DND-41 (cell line): Measurements from ENCODE around the gene RPUSD1.

Source experiments
- ATAC-seq: fragments of 200-7000 bp; cut with Tn5 transposase; 3 replicates; pipeline ENCODE4 v1.9.1; 2021; ENCODE audit warnings: low read depth; ENCODE audit not compliant: insufficient read depth
- DNase-seq: peaks from one replicate; pipeline ENCODE4 v3.0.0-alpha.2; 2020
- H2AFZ ChIP-seq: 2 replicates; pipeline ENCODE4 v1.6.0; 2012; ENCODE audit warnings: low read depth, low read length
- H3K27ac ChIP-seq: 2 replicates; pipeline ENCODE4 v1.5.1; 2012; ENCODE audit warnings: low read length, inconsistent platforms
- H3K27me3 ChIP-seq: fragments of 200-600 bp; sonication (generic); 2 replicates; pipeline ENCODE4 v1.6.0; 2012; ENCODE audit warnings: low read length, mild to moderate bottlenecking, inconsistent platforms; ENCODE audit not compliant: insufficient read depth, poor library complexity
- H3K36me3 ChIP-seq: 2 replicates; pipeline ENCODE4 v1.5.1; 2012; ENCODE audit warnings: low read length, inconsistent platforms; ENCODE audit not compliant: insufficient read depth
- H3K4me1 ChIP-seq: 2 replicates; pipeline ENCODE4 v1.5.1; 2012; ENCODE audit warnings: mild to moderate bottlenecking, low read length; ENCODE audit not compliant: insufficient read depth
- H3K4me2 ChIP-seq: 2 replicates; pipeline ENCODE4 v1.6.0; 2012; ENCODE audit warnings: mild to moderate bottlenecking, moderate library complexity, low read length, inconsistent platforms; ENCODE audit not compliant: insufficient read depth
- H3K4me3 ChIP-seq, 2 experiments: fragments of 200-600 bp in 1 of 2; shearing (Covaris generic) in 1 of 2; 2 replicates each; pipeline ENCODE4 v1.5.1; 2012 to 2016; ENCODE audit warnings: inconsistent platforms in 2 of 2, low read length in 2 of 2, mild to moderate bottlenecking in 2 of 2, low read depth in 1 of 2, moderate library complexity in 1 of 2
- H3K79me2 ChIP-seq: 2 replicates; pipeline ENCODE4 v1.6.0; 2012; ENCODE audit warnings: low read length, inconsistent platforms; ENCODE audit not compliant: insufficient read depth
- H3K9ac ChIP-seq: 2 replicates; pipeline ENCODE4 v1.6.0; 2012; ENCODE audit warnings: low read depth, mild to moderate bottlenecking, inconsistent platforms, low read length, moderate library complexity
- H3K9me3 ChIP-seq: 2 replicates; pipeline ENCODE4 v1.5.1; 2012; ENCODE audit warnings: low read length, moderate library complexity, mild to moderate bottlenecking, inconsistent platforms; ENCODE audit not compliant: insufficient read depth, severe bottlenecking
- H4K20me1 ChIP-seq: 2 replicates; pipeline ENCODE4 v1.6.0; 2012; ENCODE audit warnings: low read length; ENCODE audit not compliant: insufficient read depth
- CTCF ChIP-seq: IDR thresholded peaks from 2 replicates; pipeline ENCODE4 v1.5.1; 2012; ENCODE audit warnings: borderline replicate concordance, low read length, moderate library complexity, mild to moderate bottlenecking; ENCODE audit not compliant: poor library complexity, severe bottlenecking; ENCODE audit errors: extremely low read depth
- EZH2 ChIP-seq: IDR thresholded peaks from 3 replicates; pipeline ENCODE4 v1.6.1; 2012; ENCODE audit warnings: borderline replicate concordance, low read depth, mild to moderate bottlenecking, moderate library complexity, low read length, inconsistent platforms; ENCODE audit not compliant: severe bottlenecking

RPUSD1 gene

GRCh38 chr16:799948-800833, 12.0 kb upstream of the RPUSD1 start, which contains the start of gene GNG13:
TSS of gene GNG13 (minus strand) at chr16:800734. CDS start at chr16:799077, 1,657 bp downstream.
- Histone ChIP-seq H3K4me1 (no peaks in the 10 kb centered on the region), H4K20me1 (peaks cover 32% of the 10 kb centered on the region), H3K79me2 (no peaks in the 10 kb centered on the region), H3K4me2 (no peak within 1 kb of the TSS), H3K27ac (no peak within 1 kb of the TSS), H2AFZ (no peak within 1 kb of the TSS), H3K36me3 (peaks cover 25% of the 10 kb centered on the region), H3K9ac (no peak within 1 kb of the TSS), H3K27me3 (no peaks in the 10 kb centered on the region), H3K9me3 (no peaks in the 10 kb centered on the region), H3K4me3 (no peak within 1 kb of the TSS)
- TF ChIP-seq CTCF (no peak), EZH2 (no peak)
- ATAC-seq (no peak; the same call in 2 of the 3 replicates), DNase-seq (no peak)

GRCh38 chr16:799111-799947, 11.1 kb upstream of the RPUSD1 start:
- no peaks in the 10 kb centered on the region for H3K79me2 ChIP-seq
- no peaks in the 10 kb centered on the region for H3K4me1 ChIP-seq
- DNase-seq (no peak), ATAC-seq (no peak)
- H3K27me3 ChIP-seq, result no peaks in the 10 kb centered on the region
- peaks cover 33% of the 10 kb centered on the region for H3K36me3 ChIP-seq
- no peak overlapping the region for H3K27ac ChIP-seq
- no peak overlapping the region for H3K9ac ChIP-seq
- H3K4me2 ChIP-seq, result no peak overlapping the region
- H4K20me1 ChIP-seq, result peaks cover 36% of the 10 kb centered on the region
- no peak overlapping the region for H3K4me3 ChIP-seq
- no peak overlapping the region for H2AFZ ChIP-seq
- TF ChIP-seq CTCF (no peak), EZH2 (no peak)
- no peaks in the 10 kb centered on the region for H3K9me3 ChIP-seq

DNA sequence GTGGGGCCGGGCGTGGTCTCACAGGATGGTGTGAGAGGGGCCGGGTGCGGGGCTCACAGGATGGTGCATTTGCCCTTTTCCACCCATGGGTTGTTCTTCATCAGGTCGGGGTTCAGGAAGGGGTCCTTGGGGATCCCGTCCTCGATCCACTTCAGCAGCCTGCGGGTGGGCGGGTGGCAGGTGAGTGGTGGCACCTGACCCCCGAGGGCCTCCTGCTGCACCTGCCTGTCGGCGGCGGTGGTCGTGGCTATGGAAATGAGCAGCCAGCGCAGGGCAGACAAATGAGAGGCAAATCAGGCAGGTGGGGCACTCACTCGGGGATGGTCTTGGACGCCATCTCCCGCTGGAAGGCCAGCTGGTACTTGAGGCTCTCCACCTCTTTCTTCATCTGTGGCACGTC, 10.5 kb upstream of the RPUSD1 start:
- no peak overlapping the region for H3K9ac ChIP-seq
- TF ChIP-seq EZH2 (no peak), CTCF (no peak)
- no peaks in the 10 kb centered on the region for H3K79me2 ChIP-seq
- H4K20me1 ChIP-seq, result peaks cover 41% of the 10 kb centered on the region
- ATAC-seq, result no peak
- no peak overlapping the region for H3K4me3 ChIP-seq
- DNase-seq, result no peak
- no peaks in the 10 kb centered on the region for H3K9me3 ChIP-seq
- peaks cover 38% of the 10 kb centered on the region for H3K36me3 ChIP-seq
- no peak overlapping the region for H3K4me2 ChIP-seq
- no peak overlapping the region for H3K27ac ChIP-seq
- H3K4me1 ChIP-seq, result no peaks in the 10 kb centered on the region
- no peaks in the 10 kb centered on the region for H3K27me3 ChIP-seq
- H2AFZ ChIP-seq, result no peak overlapping the region
